GM18508 (cell line): ENCODE measurements around the gene SLC17A9.
"Not testable (repeated sequence)": the region's sequence is repeated elsewhere in the genome, so short reads cannot be mapped to it uniquely, and the experiment has no call there.

Source experiments
- ATAC-seq: cut with Tn5 transposase; IDR thresholded peaks from one replicate; pipeline ENCODE4 v1.9.1; 2021; ENCODE audit warnings: moderate number of reproducible peaks; ENCODE audit not compliant: insufficient read depth, unreplicated experiment

The SLC17A9 gene

GRCh38 chr20:62953839-62954703, 1.6 kb downstream of the SLC17A9 start:
- peak; percentile 32 for ATAC-seq

- no peak for ATAC-seq
Measured at GRCh38 chr20:62955519-62956386, 3.2 kb downstream of the SLC17A9 start.

GRCh38 chr20:62956387-62957135, 4.1 kb downstream of the SLC17A9 start:
- ATAC-seq, result no peak

- no peak for ATAC-seq
Measured at GRCh38 chr20:62957136-62958117, 4.9 kb downstream of the SLC17A9 start.

- ATAC-seq, result no peak
Measured at GRCh38 chr20:62958388-62959100, 6.0 kb downstream of the SLC17A9 start.

GRCh38 chr20:62959101-62959971, 6.8 kb downstream of the SLC17A9 start:
- no peak for ATAC-seq

GRCh38 chr20:62959998-62960436, 7.5 kb downstream of the SLC17A9 start:
- ATAC-seq, result no peak

- ATAC-seq, result not testable (repeated sequence)
Measured at GRCh38 chr20:62960446-62961309, 8.2 kb downstream of the SLC17A9 start.

GRCh38 chr20:62961310-62961783, 8.8 kb downstream of the SLC17A9 start:
- no peak for ATAC-seq

GRCh38 chr20:62961799-62962198, 9.3 kb downstream of the SLC17A9 start:
- no peak for ATAC-seq

GRCh38 chr20:62962221-62962879, 9.8 kb downstream of the SLC17A9 start:
- no peak for ATAC-seq

GRCh38 chr20:62962891-62963613, 10.5 kb downstream of the SLC17A9 start:
- ATAC-seq, result no peak

- ATAC-seq, result no peak
Measured at GRCh38 chr20:62963614-62964397, 11.3 kb downstream of the SLC17A9 start.

GRCh38 chr20:62964700-62965099, 12.2 kb downstream of the SLC17A9 start:
- ATAC-seq, result no peak

GRCh38 chr20:62965363-62965771, 12.9 kb downstream of the SLC17A9 start:
- no peak for ATAC-seq
